Smooth muscle cell of the pulmonary artery (primary cell): ENCODE measurements around the gene RPS19BP1. TPM values are rescaled to one million over a fixed set of nuclear protein-coding genes. Genes with fewer than 3 reads are reported as not detected.

Experiments
- total RNA-seq: library from RNA; depleted of rRNA; stranded (reverse); fragments of >200 nt; gene quantifications from 2 replicates; pipeline ENCODE4 v1.2.3, GENCODE V29; 2014

RPS19BP1 gene, protein sequence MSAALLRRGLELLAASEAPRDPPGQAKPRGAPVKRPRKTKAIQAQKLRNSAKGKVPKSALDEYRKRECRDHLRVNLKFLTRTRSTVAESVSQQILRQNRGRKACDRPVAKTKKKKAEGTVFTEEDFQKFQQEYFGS
- 30.1 and 32.9 TPM in 2 replicates for total RNA-seq

GRCh38 chr22:39532215-39533073 lies at the start of gene RPS19BP1:
TSS of gene RPS19BP1 (minus strand) at chr22:39532748. CDS start at chr22:39532738, 10 bp downstream.

DNA sequence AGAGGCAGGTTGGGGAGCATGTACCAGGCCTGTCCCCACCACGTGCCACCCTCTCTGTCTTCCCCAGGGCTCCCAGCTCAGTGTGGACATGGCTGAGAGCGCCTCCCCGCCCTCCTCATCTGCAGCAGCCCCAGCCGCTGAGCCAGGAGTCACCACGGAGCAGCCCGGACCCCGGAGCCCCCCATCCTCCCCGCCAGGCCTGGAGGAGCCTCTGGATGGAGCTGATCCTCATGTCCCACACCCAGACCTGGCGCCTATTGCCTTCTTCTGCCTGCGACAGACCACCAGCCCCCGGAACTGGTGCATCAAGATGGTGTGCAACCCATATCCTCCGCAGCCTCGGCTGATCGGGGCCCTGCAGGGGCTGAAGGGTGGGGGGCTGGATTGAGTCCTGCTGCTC lies 38.1 kb upstream of the RPS19BP1 start, which contains the start of gene CACNA1I:
Gene CACNA1I (plus strand): TSS at position 89 of the 400 bp plus-strand sequence. CDS start 0 bp downstream, at position 89.

DNA sequence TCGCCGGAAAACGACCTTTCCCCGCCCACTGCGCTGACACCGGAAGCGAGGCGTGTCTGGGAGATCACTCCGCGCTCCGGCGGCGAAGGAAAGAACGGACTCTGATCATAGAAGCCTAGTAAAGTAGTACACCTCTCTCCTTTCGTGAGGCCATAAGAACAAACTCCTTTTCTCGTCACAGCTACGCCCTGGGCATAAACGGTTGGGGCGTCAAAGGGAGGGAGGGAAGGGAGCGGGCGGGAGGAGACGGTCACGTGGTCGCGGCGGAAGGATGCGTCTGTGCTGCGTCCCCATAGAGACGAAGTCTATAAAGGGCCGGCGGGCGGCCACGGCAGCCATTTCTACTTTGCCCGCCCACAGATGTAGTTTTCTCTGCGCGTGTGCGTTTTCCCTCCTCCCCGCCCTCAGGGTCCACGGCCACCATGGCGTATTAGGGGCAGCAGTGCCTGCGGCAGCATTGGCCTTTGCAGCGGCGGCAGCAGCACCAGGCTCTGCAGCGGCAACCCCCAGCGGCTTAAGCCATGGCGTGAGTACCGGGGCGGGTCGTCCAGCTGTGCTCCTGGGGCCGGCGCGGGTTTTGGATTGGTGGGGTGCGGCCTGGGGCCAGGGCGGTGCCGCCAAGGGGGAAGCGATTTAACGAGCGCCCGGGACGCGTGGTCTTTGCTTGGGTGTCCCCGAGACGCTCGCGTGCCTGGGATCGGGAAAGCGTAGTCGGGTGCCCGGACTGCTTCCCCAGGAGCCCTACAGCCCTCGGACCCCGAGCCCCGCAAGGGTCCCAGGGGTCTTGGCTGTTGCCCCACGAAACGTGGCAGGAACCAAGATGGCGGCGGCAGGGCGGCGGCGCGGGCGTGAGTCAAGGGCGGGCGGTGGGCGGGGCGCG lies 12.1 kb downstream of the RPS19BP1 start, which contains the start of gene ATF4:
Gene ATF4 (plus strand): TSS at position 337 of the 880 bp plus-strand sequence. CDS start 884 bp downstream, outside the sequence.

GRCh38 chr22:39502109-39502788 lies 30.3 kb downstream of the RPS19BP1 start, which contains the start of gene MIEF1:
TSS of gene MIEF1 (plus strand) at chr22:39502290. CDS start at chr22:39511295, 9,005 bp downstream.

Other genes starting within 250 kb of the RPS19BP1 start
- 2,172 and 2,387 TPM in 2 replicates for gene RPL3, start 213.1 kb downstream of the RPS19BP1 start, total RNA-seq
- 7.2 and 14.8 TPM in 2 replicates for gene SYNGR1, start 182.8 kb downstream of the RPS19BP1 start, total RNA-seq
- 19.2 and 21.0 TPM in 2 replicates for gene TAB1, start 133.0 kb downstream of the RPS19BP1 start, total RNA-seq
- gene MGAT3, start 75.7 kb downstream of the RPS19BP1 start, total RNA-seq = 1.3 and 4.2 TPM in 2 replicates
- 23.5 and 24.1 TPM in 2 replicates for gene MIEF1, start 30.5 kb downstream of the RPS19BP1 start, total RNA-seq
- gene ATF4, start 12.2 kb downstream of the RPS19BP1 start, total RNA-seq = 213 and 214 TPM in 2 replicates
- under 0.01 TPM in 1 of 2 replicates, not detected in the other for gene CACNA1I, start 38.0 kb upstream of the RPS19BP1 start, total RNA-seq